ES-I3 (cell line): ENCODE data around the gene ALDH4A1.

Experiments
- H3K36me3 ChIP-seq: 2 replicates; pipeline ENCODE4 v1.6.1; 2013; ENCODE audit warnings: mild to moderate bottlenecking, low read length, control low read depth, moderate library complexity; ENCODE audit not compliant: insufficient read depth
- H3K4me1 ChIP-seq: 2 replicates; pipeline ENCODE4 v1.6.1; 2013; ENCODE audit warnings: mild to moderate bottlenecking, control low read depth, low read length; ENCODE audit not compliant: insufficient read depth
- H3K9ac ChIP-seq: 2 replicates; pipeline ENCODE4 v1.6.1; 2013; ENCODE audit warnings: low read depth, mild to moderate bottlenecking, low read length, moderate library complexity
- H3K9me3 ChIP-seq: 2 replicates; pipeline ENCODE4 v1.6.1; 2013; ENCODE audit warnings: mild to moderate bottlenecking, low read length, moderate library complexity; ENCODE audit not compliant: control insufficient read depth, insufficient read depth

The ALDH4A1 gene

DNA sequence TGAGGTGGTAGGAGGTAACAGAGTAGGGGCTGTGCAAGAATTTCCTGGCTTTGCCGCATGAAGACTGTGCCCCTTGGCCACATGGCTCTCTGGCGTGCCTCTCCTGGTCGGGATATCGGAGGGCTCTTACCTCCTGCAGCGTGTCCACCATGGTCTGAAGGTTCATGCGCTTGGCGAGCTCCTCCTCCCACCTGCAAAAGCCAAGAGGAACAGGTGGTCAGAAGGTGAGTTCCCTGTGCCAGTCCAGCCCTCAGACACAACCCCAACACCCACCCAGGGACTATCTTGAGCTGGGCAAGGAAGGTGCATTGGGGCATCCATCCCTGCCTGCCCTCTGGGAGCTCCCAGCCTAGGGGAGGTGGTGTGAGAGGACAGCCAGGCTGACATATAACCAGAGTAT is 18.6 kb upstream of the ALDH4A1 start:
- peaks cover 5% of the 10 kb centered on the region for H3K36me3 ChIP-seq
- no peak overlapping the region for H3K9ac ChIP-seq
- H3K9me3 ChIP-seq, result no peaks in the 10 kb centered on the region
- H3K4me1 ChIP-seq, result peaks cover 28% of the 10 kb centered on the region

DNA sequence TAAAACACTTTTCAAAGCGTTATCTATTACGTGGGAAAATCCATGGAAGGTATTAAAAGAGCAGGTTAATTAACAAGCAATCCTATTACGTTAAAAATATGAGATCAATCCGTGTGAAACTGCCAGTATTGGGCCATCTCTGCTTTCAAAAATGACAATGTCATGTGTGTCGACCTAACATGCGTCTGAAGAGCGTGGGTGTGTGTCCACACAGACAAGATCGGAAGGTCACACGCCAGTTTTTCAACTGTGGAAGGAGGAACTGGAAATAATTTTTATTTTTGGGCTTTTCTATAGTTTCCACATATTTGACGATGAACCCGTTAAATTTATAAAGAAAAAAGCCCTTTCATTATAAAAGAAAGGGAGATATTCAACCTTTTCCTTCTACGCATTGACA is 17.6 kb upstream of the ALDH4A1 start:
- no peaks in the 10 kb centered on the region for H3K9me3 ChIP-seq
- no peak overlapping the region for H3K9ac ChIP-seq
- H3K4me1 ChIP-seq, result peaks cover 28% of the 10 kb centered on the region
- peaks cover 5% of the 10 kb centered on the region for H3K36me3 ChIP-seq

DNA sequence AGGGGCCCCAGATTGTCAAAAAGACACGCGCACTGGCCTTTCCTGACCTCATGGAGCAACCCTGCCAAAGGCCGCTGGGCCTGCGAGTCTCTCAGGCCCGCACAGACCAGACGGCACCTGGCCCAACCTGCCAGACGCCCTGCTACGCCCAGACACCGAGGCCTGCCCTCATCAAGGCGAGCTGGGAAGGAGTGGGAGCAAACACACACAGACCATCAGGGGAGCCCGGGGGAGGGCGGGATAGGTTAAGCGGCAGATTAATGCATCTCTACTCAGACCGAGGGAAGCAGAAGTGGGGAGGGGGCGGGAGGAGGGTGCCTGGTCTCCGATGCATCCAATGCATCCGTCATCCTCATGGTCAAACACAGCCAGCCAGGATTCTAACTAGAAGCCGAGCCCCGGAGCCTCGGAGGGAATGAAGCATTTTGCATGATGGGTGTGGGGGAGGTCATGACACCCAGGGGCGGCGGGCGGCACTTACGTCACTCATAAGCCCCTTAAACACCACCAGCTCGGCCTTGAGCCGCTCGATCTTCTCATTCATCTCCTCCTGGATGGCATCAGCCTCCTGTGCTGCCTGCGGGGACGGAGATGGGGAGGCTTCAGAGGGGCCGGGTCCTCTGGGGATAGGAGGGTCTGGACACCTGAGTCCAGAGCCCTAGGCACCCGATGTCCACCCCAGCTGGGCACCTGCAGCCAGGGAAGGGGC is 17.0 kb upstream of the ALDH4A1 start:
- Histone ChIP-seq H3K9ac (no peak overlapping the region), H3K4me1 (peaks cover 27% of the 10 kb centered on the region), H3K36me3 (peaks cover 5% of the 10 kb centered on the region), H3K9me3 (no peaks in the 10 kb centered on the region)

DNA sequence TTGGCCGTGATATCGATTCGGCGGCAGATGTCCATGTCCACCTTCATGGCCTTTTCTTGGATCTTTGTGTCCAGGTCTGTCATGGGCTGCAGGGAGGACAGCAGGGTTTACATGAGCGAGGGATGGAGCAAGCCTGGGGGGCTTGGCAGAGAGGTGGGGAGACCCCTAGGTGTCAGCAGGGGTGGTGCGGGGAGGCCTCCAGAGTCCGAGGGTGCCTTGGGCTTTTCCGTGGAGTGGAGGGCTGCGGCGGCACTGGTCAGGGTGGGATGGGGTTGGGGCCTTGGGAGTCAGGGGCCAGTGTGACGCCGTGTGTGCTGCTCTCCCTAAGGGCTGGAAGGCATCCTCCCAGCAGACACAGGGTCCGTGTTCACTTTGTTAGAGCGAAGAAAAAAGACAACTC is 16.1 kb upstream of the ALDH4A1 start:
- H3K4me1 ChIP-seq, result peaks cover 20% of the 10 kb centered on the region
- H3K9ac ChIP-seq, result no peak overlapping the region
- peaks cover 5% of the 10 kb centered on the region for H3K36me3 ChIP-seq
- no peaks in the 10 kb centered on the region for H3K9me3 ChIP-seq

DNA sequence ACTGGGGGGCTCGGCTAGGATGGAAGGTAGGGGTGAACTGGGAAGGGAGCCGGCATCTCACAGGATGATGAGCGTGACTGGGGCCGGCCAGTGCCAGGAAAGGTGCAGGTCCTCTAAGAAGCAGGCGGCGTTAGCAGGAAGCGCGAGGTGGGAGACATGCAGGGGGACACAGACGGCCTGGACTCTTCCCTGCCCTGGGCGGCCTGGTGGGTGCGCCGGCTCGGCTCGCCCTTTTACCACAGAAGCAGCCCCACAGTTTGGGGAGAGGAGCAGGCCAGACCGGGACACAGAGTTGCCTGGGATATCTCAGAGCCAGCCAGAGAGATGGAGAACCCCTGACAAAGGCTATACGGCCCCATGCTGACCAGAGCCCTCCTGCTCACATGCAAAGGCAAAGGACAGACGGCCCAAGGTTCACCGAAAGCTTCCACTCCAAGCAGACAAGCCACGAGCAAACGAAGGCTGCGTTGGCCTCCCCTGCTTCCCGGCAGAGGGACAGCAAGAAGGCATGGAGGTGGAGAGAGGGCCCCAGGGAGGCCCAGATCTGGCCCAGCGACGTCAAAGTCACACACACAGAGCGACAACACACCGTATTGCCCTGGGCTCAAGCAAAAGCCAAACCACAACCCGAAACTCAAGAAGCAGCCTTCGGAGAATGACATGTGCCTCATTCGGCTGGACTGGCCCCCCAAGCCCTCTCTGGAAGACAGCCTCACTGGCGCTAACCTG is 14.9 kb upstream of the ALDH4A1 start:
- H3K9me3 ChIP-seq, result no peaks in the 10 kb centered on the region
- peaks cover 10% of the 10 kb centered on the region for H3K4me1 ChIP-seq
- H3K36me3 ChIP-seq, result peaks cover 9% of the 10 kb centered on the region
- no peak overlapping the region for H3K9ac ChIP-seq

DNA sequence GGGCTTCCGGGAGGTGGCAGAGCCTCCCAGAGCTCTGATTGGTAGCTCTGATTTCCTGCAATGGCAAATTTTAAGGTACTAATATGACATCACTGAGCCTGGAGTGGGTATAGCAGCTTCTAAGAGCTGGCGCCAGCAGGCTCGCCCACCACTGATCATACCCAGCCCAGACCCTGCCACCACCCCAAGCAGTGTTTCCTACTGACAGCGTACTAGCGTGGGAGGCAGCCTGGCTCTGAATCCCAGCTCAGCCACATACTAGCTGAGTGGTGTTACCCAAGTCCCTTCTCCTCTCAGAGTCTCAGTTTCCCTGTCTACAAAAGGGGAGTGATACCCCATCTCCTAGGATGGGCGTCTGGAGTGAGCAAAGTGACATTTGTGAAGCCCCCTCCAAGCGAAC is 13.0 kb upstream of the ALDH4A1 start:
- H3K36me3 ChIP-seq, result peaks cover 14% of the 10 kb centered on the region
- no peak overlapping the region for H3K9ac ChIP-seq
- 0 out of 2 replicates have a peak, but pooled peaks cover 4% of the 10 kb centered on the region for H3K4me1 ChIP-seq
- H3K9me3 ChIP-seq, result no peaks in the 10 kb centered on the region

DNA sequence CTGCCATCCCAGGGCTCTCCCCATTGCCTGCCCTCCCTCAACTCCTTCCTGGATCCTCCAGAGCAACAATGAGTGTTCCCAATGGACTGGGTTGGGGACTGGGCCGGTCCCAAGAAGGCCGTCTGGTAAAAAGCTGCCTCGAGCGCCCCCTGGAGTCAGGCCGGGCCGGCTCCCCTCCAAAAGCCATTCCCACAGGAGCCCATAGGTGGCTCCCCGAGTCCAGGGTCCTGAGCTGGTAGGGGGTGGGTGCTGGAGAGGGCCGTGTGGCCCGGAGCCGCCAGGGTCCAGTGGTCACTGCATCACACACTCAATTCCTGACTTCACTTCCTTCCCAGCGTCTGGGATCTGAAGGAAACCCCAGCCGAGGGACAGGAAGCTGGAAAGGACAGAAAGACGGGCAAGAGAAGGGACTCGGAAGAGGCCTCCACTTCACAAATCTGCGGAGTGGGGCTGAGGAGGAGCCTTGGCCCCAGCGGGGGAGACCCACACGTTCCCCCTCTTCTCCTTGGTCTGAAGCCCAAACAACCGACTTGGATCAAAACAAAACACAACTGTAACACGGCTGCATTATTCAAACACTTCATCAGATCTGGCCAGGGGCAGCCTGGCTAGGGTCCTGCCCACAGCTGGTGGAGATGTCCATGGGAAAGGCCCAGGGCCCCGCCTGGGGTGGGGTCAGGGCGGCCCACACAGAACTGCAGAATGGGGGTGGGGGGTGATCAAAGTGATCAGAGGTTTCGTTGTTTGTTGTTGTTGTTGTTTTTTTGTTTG is 10.9 kb upstream of the ALDH4A1 start:
- Histone ChIP-seq H3K9ac (no peak overlapping the region), H3K9me3 (no peaks in the 10 kb centered on the region), H3K36me3 (peaks cover 19% of the 10 kb centered on the region), H3K4me1 (0 out of 2 replicates have a peak, but pooled peaks cover 4% of the 10 kb centered on the region)

DNA sequence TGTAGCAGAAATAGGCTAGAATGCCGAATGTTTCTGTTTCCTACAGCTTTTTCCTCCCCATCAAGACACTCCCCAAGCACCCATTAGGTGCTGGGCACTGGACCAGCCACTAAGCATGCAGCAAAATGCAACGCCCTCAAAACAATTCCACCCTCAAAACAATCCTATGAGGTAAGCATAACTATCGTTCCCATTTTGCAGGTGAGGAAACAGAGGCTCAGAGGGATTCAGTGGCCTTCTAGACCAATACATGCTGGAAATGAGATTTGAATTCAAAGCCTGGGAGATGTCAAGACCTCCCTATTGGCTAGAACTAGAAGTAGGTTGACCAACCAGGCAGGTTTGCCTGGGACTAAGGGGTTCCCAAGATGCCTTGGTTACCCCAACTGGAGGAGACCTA is 10.2 kb upstream of the ALDH4A1 start:
- Histone ChIP-seq H3K4me1 (0 out of 2 replicates have a peak, but pooled peaks cover 4% of the 10 kb centered on the region), H3K9me3 (no peaks in the 10 kb centered on the region), H3K36me3 (peaks cover 19% of the 10 kb centered on the region), H3K9ac (no peak overlapping the region)

DNA sequence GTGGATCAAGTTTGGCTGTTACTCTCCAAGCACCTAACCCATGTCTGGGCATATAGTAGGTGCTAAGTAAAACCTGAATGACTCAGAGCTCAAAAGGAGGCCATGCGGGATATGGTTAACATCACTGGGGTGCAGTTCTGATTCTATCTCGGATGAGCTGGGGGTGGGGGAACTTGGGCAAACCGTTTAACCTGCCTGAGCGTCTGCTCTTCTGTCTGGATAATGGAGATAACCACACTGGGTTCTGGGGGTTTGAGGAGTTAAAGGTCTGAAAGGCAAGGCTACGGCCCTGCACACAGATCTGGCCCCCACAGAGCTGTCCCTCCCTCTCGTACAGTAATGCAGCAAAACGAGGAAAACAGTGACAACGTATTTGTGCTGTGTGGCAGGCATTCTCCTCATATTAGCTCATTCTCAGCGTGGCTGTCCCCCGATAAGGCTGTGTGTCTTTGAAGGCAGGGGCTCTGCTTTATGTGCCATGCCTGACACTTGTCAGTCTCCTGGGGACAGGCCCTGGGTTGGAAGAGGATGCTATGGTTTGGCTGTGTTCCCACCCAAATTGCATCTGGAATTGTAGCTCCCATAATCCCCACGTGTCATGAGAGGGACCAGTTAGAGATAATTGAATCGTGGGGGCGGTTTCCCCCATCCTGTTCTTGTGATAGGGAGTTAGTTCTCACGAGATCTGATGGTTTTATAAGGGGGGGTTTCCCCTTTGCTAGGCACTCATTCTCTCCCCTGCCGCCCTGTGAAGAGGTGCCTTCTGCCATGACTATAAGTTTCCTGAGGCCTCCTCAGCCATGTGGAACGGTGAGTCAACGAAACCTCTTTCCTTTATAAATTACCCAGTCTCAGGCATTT is 6.8 kb upstream of the ALDH4A1 start:
- Histone ChIP-seq H3K36me3 (peaks cover 14% of the 10 kb centered on the region), H3K9me3 (no peaks in the 10 kb centered on the region), H3K4me1 (0 out of 2 replicates have a peak, but pooled peaks cover 4% of the 10 kb centered on the region), H3K9ac (no peak overlapping the region)

DNA sequence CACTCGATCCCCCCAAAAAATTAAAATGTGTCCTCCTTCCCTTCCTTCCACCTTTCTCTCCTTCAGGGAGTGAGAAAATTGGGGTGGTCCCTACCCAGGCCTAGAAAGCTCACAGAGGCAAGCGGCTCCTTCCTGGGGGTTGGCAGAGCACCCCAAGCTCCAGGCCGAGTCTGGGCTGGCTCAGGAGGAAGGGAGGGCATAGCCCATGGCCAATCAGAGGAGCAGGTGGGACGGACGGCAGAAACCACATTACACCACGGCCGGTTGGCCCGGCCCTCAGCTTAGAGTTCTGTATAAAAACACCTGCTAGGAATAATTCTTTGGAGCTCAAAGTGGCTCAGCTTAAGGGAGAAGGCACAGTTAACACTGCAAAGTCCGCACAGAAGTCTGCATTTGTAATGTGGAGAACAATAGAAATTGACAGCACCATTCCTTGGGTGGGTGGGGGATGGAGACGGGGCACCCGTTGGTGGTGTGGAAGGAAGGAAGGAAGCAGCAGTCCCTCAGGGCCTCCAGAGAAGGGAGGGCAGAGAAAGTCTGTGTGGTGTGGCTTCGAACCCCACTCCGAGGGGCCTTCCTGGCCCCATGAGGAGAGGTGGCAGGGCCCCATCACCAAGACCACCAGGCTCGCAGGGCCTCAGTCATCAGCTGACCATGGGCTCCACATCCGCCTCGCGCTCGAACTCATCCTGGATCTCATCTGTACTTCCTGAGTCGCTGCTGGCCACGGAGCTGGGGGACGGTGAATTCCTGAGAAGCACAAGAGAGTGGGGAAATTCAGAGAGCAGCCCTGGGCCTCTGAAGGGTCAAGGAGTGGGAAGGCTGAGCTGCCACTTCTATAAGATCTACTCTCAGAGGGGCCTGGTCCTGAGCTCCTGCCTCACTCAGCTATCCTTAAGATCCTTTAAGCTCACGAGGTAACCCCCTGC is 5.8 kb upstream of the ALDH4A1 start:
- H3K9me3 ChIP-seq, result no peaks in the 10 kb centered on the region
- H3K9ac ChIP-seq, result no peak overlapping the region
- peaks cover 14% of the 10 kb centered on the region for H3K36me3 ChIP-seq
- 0 out of 2 replicates have a peak, but pooled peaks cover under 1% of the 10 kb centered on the region for H3K4me1 ChIP-seq

DNA sequence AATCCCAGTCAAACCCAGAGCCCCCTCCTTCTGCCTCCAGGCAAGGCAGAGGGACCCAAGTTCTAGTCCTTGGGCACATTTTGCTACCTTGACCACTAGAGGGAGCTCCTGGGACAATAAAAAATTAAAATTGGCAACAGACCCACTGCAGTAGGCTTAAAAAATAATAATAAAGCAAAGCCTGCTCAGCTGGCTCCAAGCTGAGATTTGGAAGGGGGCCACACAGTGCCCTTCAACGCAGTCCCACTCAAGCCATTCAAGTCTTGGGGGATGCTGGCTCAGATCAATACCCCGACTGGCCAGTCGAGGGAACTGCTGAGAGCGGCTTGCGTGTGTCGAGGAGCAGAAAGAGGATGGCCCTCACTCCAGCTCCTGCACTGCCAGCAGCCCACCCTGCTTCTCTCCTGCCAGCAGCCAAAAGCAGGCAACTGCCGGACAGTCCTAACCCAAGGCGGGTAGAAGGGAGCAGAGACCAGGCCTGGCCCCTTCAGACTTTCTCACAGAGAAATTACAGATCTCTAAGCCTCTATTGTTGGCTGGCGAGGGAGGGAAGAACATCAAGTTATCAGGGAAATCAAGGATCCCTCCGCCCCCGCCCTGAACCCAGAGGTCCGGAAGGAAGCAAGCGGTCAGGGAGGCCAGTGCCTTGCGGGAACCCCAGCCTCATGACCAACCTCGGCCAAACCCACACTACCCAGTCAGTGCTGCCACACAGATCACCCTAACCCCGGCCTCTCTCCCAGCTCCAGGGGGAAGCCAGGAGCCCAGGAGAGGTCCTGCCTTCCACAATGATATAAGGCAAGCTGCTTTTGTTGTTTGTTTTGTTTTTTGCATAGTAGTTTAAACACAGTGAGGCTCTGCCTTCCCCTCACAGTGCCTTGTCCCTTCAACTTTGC is 4.9 kb upstream of the ALDH4A1 start:
- no peaks in the 10 kb centered on the region for H3K4me1 ChIP-seq
- no peaks in the 10 kb centered on the region for H3K9me3 ChIP-seq
- peaks cover 10% of the 10 kb centered on the region for H3K36me3 ChIP-seq
- no peak overlapping the region for H3K9ac ChIP-seq

DNA sequence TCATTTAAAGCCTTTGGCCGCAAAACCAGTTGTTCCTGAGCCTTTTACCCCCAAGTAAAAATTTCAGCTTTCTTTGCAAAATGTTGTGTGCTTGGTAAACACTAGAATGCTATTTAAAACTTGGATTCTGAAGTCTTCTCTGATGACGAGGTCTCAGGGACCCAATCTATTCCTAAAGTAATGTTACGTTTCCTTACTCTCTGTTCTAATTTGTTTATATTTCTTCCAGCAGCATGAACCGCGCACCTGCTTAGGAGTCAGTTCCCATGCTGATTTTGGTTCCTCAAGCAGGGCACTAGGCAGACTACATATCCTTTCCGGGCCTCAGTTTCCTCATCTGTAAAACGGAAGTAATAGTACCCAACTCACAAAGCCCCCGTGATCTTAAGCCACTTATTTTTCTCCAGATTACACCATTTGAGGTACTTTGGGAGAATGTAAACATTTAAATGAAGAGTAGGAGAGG is 969 bp upstream of the ALDH4A1 start:
- Histone ChIP-seq H3K9me3 (no peaks in the 10 kb centered on the region), H3K36me3 (no peaks in the 10 kb centered on the region; the same call in 1 of the 2 replicates), H3K4me1 (no peaks in the 10 kb centered on the region), H3K9ac (peak overlapping the region; percentile 63)
